Small intestine (tissue), 7 donors: ENCODE data around the gene SIGLEC1. TPM values are rescaled to one million over a fixed set of nuclear protein-coding genes. Genes with fewer than 3 reads are reported as not detected.

Experiments used
- DNase-seq, 2 donors: peaks; one replicate each; pipeline versions ENCODE4 v3.0.0 to v3.0.0-alpha.2; 2013
- FAIRE-seq: peaks from 2 replicates; lab custom pipeline; 2012; peaks lifted over from hg19 to GRCh38; lab: Jason Lieb, UNC
- H3K27ac ChIP-seq, 3 donors: one replicate each; pipeline ENCODE4 v1.5.1; 2013; ENCODE audit warnings: low read length in 2 of 3, mild to moderate bottlenecking in 2 of 3, control low read depth in 1 of 3, inconsistent platforms in 1 of 3, low read depth in 1 of 3, moderate library complexity in 1 of 3
- H3K27me3 ChIP-seq, 3 donors: one replicate each; pipeline ENCODE4 v1.6.1; 2013; ENCODE audit warnings: low read length in 3 of 3, inconsistent platforms in 1 of 3; ENCODE audit not compliant: control insufficient read depth in 3 of 3, insufficient read depth in 3 of 3
- H3K36me3 ChIP-seq, 3 donors: one replicate each; pipeline ENCODE4 v1.6.1; 2013; ENCODE audit warnings: low read length in 3 of 3, inconsistent platforms in 1 of 3, low read depth in 1 of 3, mild to moderate bottlenecking in 1 of 3, moderate library complexity in 1 of 3; ENCODE audit not compliant: control insufficient read depth in 3 of 3, insufficient read depth in 2 of 3
- H3K4me1 ChIP-seq, 3 donors: one replicate each; pipeline ENCODE4 v1.6.1; 2013; ENCODE audit warnings: low read length in 2 of 3, inconsistent platforms in 1 of 3, low read depth in 1 of 3, mild to moderate bottlenecking in 1 of 3, moderate library complexity in 1 of 3; ENCODE audit not compliant: control insufficient read depth in 3 of 3, insufficient read depth in 2 of 3
- H3K4me3 ChIP-seq, 3 donors: one replicate each; pipeline ENCODE4 v1.5.1; 2013; ENCODE audit warnings: low read length in 3 of 3, control low read depth in 1 of 3, inconsistent platforms in 1 of 3, low read depth in 1 of 3, mild to moderate bottlenecking in 1 of 3, moderate library complexity in 1 of 3
- H3K9me3 ChIP-seq, 2 donors: one replicate each; pipeline ENCODE4 v1.6.1; 2013; ENCODE audit warnings: low read depth in 1 of 2, low read length in 1 of 2; ENCODE audit not compliant: control insufficient read depth in 2 of 2, insufficient read depth in 1 of 2
- WGBS, 3 donors: extraction: QIAGEN DNeasy Blood & Tissue Kit; methylation state at CpG; one replicate each; pipeline ENCODE4 v1.1.7; 2013; 5-methylcytosine and 5-hydroxymethylcytosine counted together
- polyA plus RNA-seq, 4 donors: library from polyadenylated mRNA; stranded (reverse) in 3 of 4; unstranded in 1 of 4; fragments of 200-250 nt in 3 of 4; fragments of 120-200 nt in 1 of 4; gene quantifications; one replicate each; pipeline versions ENCODE4 v1.2.1 to v1.2.3, GENCODE V29; 2013
- donor health status: healthy with polysubstance abuse.
- donor health status: control.
- donor health status: control.
- donor health status: Bipolar disorder and iron deficiency.
- donor health status: healthy.

Gene SIGLEC1
- polyA plus RNA-seq, 4 donors, result 0.22 to 6.3 (median 2.3) TPM

GRCh38 chr20:3673221-3674070 lies 39.0 kb downstream of the SIGLEC1 start:
- DNase-seq (no peak), FAIRE-seq (no peak)
- no peak overlapping the region for H3K27ac ChIP-seq
- H3K36me3 ChIP-seq, result peaks cover 0 to 2% (median 0%) of the 10 kb centered on the region in 3 donors
- peaks cover 0 to 2% (median 0%) of the 10 kb centered on the region in 3 donors for H3K4me1 ChIP-seq
- no peaks in the 10 kb centered on the region for H3K9me3 ChIP-seq
- peaks cover 9 to 74% (median 12%) of the 10 kb centered on the region in 3 donors for H3K27me3 ChIP-seq
- H3K4me3 ChIP-seq, result no peak overlapping the region
- 33 to 56% (median 38%) methylated on average over 68 to 90 of the region's 90 CpGs for WGBS, 3 donors

- Histone ChIP-seq H3K36me3 (peaks cover 0 to 2% (median 0%) of the 10 kb centered on the region in 3 donors), H3K4me1 (peaks cover 0 to 2% (median 0%) of the 10 kb centered on the region in 3 donors), H3K27ac (no peak overlapping the region), H3K27me3 (peaks cover 9 to 70% (median 12%) of the 10 kb centered on the region in 3 donors), H3K9me3 (no peaks in the 10 kb centered on the region), H3K4me3 (no peak overlapping the region)
- DNase-seq, result no peak
- FAIRE-seq, result no peak
- WGBS, 3 donors, result 7 to 30% (median 10%) methylated on average over 45 to 58 of the region's 58 CpGs
These were observed 39.7 kb downstream of the SIGLEC1 start for GRCh38 chr20:3672547-3673171.

GRCh38 chr20:3671986-3672546 lies 40.3 kb downstream of the SIGLEC1 start:
- Histone ChIP-seq H3K27me3 (peaks cover 9 to 64% (median 12%) of the 10 kb centered on the region in 3 donors), H3K36me3 (peaks cover 0 to 2% (median 0%) of the 10 kb centered on the region in 3 donors), H3K27ac (no peak overlapping the region), H3K4me1 (peaks cover 0 to 2% (median 0%) of the 10 kb centered on the region in 3 donors), H3K9me3 (no peaks in the 10 kb centered on the region), H3K4me3 (no peak overlapping the region)
- DNase-seq (no peak), FAIRE-seq (no peak)
- 37 to 54% (median 40%) methylated on average over 21 to 23 of the region's 23 CpGs for WGBS, 3 donors

- Histone ChIP-seq H3K27me3 (peaks cover 9 to 54% (median 12%) of the 10 kb centered on the region in 3 donors), H3K36me3 (peaks cover 0 to under 1% (median 0%) of the 10 kb centered on the region in 3 donors), H3K27ac (no peak overlapping the region), H3K4me1 (no peaks in the 10 kb centered on the region), H3K4me3 (no peak overlapping the region), H3K9me3 (no peaks in the 10 kb centered on the region)
- no peak for FAIRE-seq
- no peak for DNase-seq
- 77 to 88% (median 84%) methylated on average over 10 of the region's 10 CpGs for WGBS, 3 donors
These were observed 41.5 kb downstream of the SIGLEC1 start for GRCh38 chr20:3670945-3671344.

- H3K4me1 ChIP-seq, result no peaks in the 10 kb centered on the region
- no peaks in the 10 kb centered on the region for H3K9me3 ChIP-seq
- H3K4me3 ChIP-seq, result no peak overlapping the region
- FAIRE-seq (no peak), DNase-seq (no peak)
- peaks cover 9 to 50% (median 11%) of the 10 kb centered on the region in 3 donors for H3K27me3 ChIP-seq
- WGBS, 3 donors, result 49 to 64% (median 53%) methylated on average over 6 of the region's 6 CpGs
- H3K36me3 ChIP-seq, result no peaks in the 10 kb centered on the region
- no peak overlapping the region for H3K27ac ChIP-seq
These were observed 41.9 kb downstream of the SIGLEC1 start for GRCh38 chr20:3670511-3670910.

- peaks cover 9 to 45% (median 9%) of the 10 kb centered on the region in 3 donors for H3K27me3 ChIP-seq
- H3K36me3 ChIP-seq, result no peaks in the 10 kb centered on the region
- no peak for FAIRE-seq
- no peaks in the 10 kb centered on the region for H3K9me3 ChIP-seq
- 75 to 80% (median 80%) methylated on average over 13 of the region's 13 CpGs for WGBS, 3 donors
- H3K4me1 ChIP-seq, result no peaks in the 10 kb centered on the region
- DNase-seq, result no peak
- no peak overlapping the region for H3K27ac ChIP-seq
- no peak overlapping the region for H3K4me3 ChIP-seq
These were observed 42.6 kb downstream of the SIGLEC1 start for GRCh38 chr20:3669710-3670367.

GRCh38 chr20:3667434-3668037 lies 44.9 kb downstream of the SIGLEC1 start:
- H3K36me3 ChIP-seq, result no peaks in the 10 kb centered on the region
- H3K4me1 ChIP-seq, result no peaks in the 10 kb centered on the region
- no peak overlapping the region for H3K4me3 ChIP-seq
- H3K27ac ChIP-seq, result no peak overlapping the region
- 87 to 89% (median 87%) methylated on average over 8 of the region's 8 CpGs for WGBS, 3 donors
- no peaks in the 10 kb centered on the region for H3K9me3 ChIP-seq
- DNase-seq (no peak), FAIRE-seq (no peak)
- peaks cover 4 to 43% (median 7%) of the 10 kb centered on the region in 3 donors for H3K27me3 ChIP-seq
